ENCODE measurements around the gene PRPH. TPM values are rescaled to one million over a fixed set of nuclear protein-coding genes. Genes with fewer than 3 reads are reported as not detected.

PRPH gene
- total and polyA plus RNA-seq, 2 of the 8 experiments (the other 6 are each of a cell fraction or from before 2014, with no cell fraction given): 0.79 to 1.4 TPM

GRCh38 chr12:49325606-49326005 is 30.7 kb downstream of the PRPH start:
- Histone ChIP-seq H2AK5ac (ENCODE audit: low read depth, low read length) (no peak overlapping the region), H4K8ac (ENCODE audit: extremely low read depth, insufficient read depth, low read length) (no peak overlapping the region), H3K23me2 (ENCODE audit: low read depth, low read length) (peaks cover 7% of the 10 kb centered on the region; the same call in 1 of the 2 replicates), H3K27ac (ENCODE audit: low read depth, low read length) (no peak overlapping the region), H3K36me3 (ENCODE audit: control insufficient read depth in 2 of 4, insufficient read depth in 4 of 4, low read length in 3 of 4) (peaks cover 5 to 34% (median 21%) of the 10 kb centered on the region in 4 experiments; a peak in 7 of 8 replicates), H3K4ac (replicated peaks; ENCODE audit: insufficient read length, low read depth, low read length) (no peak overlapping the region), H2BK20ac (ENCODE audit: low read length) (no peak overlapping the region), H3K14ac (ENCODE audit: insufficient read length) (no peak overlapping the region), H2BK5ac (ENCODE audit: low read depth, low read length) (no peak overlapping the region), H3K4me3 (ENCODE audit: extremely low read depth in 1 of 4, insufficient read depth in 2 of 4, low read depth in 3 of 4, low read length in 4 of 4) (no peak overlapping the region), H4K91ac (replicated peaks; ENCODE audit: insufficient read length, low read length) (no peak overlapping the region), H3K56ac (replicated peaks; ENCODE audit: insufficient read length, low read depth, low read length) (no peak overlapping the region), H3K9me3 (ENCODE audit: insufficient read depth in 2 of 2, low read depth in 1 of 2, low read length in 1 of 2) (no peaks in the 10 kb centered on the region), H3K79me1 (ENCODE audit: low read depth, low read length) (no peaks in the 10 kb centered on the region; the same call in 1 of the 2 replicates), H2BK12ac (ENCODE audit: low read depth, low read length) (no peak overlapping the region), H3K9ac (replicated peaks in 1 of 4; ENCODE audit: extremely low read depth in 1 of 4, low read depth in 3 of 4, low read length in 3 of 4) (no peak overlapping the region), H4K5ac (ENCODE audit: insufficient read length, low read depth, low read length) (no peak overlapping the region), H2BK120ac (replicated peaks; ENCODE audit: low read depth, low read length) (no peak overlapping the region), H3K79me2 (ENCODE audit: control insufficient read depth in 1 of 2, insufficient read depth in 2 of 2, low read length in 2 of 2) (peaks cover 0 to 6% of the 10 kb centered on the region in 2 experiments; a peak in 1 of 4 replicates), H2AFZ (ENCODE audit: low read length) (no peak overlapping the region), H2BK15ac (ENCODE audit: low read length) (no peak overlapping the region), H3K23ac (ENCODE audit: insufficient read length) (no peak overlapping the region), H3K4me2 (ENCODE audit: insufficient read depth in 1 of 2, low read depth in 2 of 2, low read length in 2 of 2) (no peak overlapping the region), H3K4me1 (replicated peaks in 1 of 4; ENCODE audit: control insufficient read depth in 3 of 4, insufficient read depth in 4 of 4, low read length in 3 of 4) (peaks cover 4 to 13% (median 6%) of the 10 kb centered on the region in 4 experiments; a peak in 6 of 7 replicates), H3K27me3 (replicated peaks in 1 of 4; ENCODE audit: control insufficient read depth in 3 of 4, extremely low read depth in 1 of 4, insufficient read depth in 3 of 4, low read length in 3 of 4) (no peaks in the 10 kb centered on the region), H3K18ac (ENCODE audit: extremely low read depth, low read length) (no peak overlapping the region), H4K20me1 (replicated peaks in 1 of 2; ENCODE audit: control insufficient read depth in 1 of 2, insufficient read depth in 2 of 2, low read length in 2 of 2) (peaks cover 0 to 4% of the 10 kb centered on the region in 2 experiments)
- CTCF ChIA-PET (ENCODE audit: partially characterized antibody): interaction anchor here (0.6 to 9.2 kb wide), 8 partner anchors 12 to 258 kb away, joined by 3 to 76 read pairs (median 4); partner anchors contain the start of genes DNAJC22 and PRPH
- DNase-seq (ENCODE audit: low read depth in 1 of 2, low spot score in 2 of 2) (no peak), FAIRE-seq (no peak)
- WGBS, 2 experiments (ENCODE audit: extremely low coverage in 1 of 2, insufficient coverage in 1 of 2, insufficient read length in 1 of 2, insufficient replicate concordance in 2 of 2, low coverage in 1 of 2, low lambda C conversion rate in 2 of 2, missing lambda C conversion rate in 1 of 2): 91% methylated on average over 6 of the region's 6 CpGs; no CpG with 5 or more reads in 1 of the 2 experiments
- POLR2A ChIA-PET (ENCODE audit: partially characterized antibody): interaction anchor here (0.7 to 0.9 kb wide), 3 partner anchors 27 to 287 kb away, joined by 3 read pairs; no protein-coding TSS in a partner anchor
- TF ChIP-seq GABPA (IDR thresholded peaks at IDR 0.05; ENCODE audit: borderline replicate concordance, insufficient read depth, low read length): no peak

Measured in H1 (cell line).